GM19043 (cell line): ENCODE results near the gene BCL2.
"Not testable (repeated sequence)": the region's sequence is repeated elsewhere in the genome, so short reads cannot be mapped to it uniquely, and the experiment has no call there.

ENCODE experiments used
- ATAC-seq: cut with Tn5 transposase; IDR thresholded peaks from one replicate; pipeline ENCODE4 v1.9.1; 2021; ENCODE audit warnings: low read depth; ENCODE audit not compliant: unreplicated experiment

Gene BCL2

GRCh38 chr18:63238693-63239075, 80.9 kb downstream of the BCL2 start:
- ATAC-seq, result no peak

- ATAC-seq, result no peak
Measured at GRCh38 chr18:63237881-63238692, 81.5 kb downstream of the BCL2 start.

- no peak for ATAC-seq
Measured at GRCh38 chr18:63236921-63237846, 82.4 kb downstream of the BCL2 start.

GRCh38 chr18:63236406-63236805, 83.2 kb downstream of the BCL2 start:
- no peak for ATAC-seq

GRCh38 chr18:63235920-63236319, 83.6 kb downstream of the BCL2 start:
- not testable (repeated sequence) for ATAC-seq

- no peak for ATAC-seq
Measured at GRCh38 chr18:63234841-63235240, 84.7 kb downstream of the BCL2 start.

GRCh38 chr18:63234432-63234831, 85.1 kb downstream of the BCL2 start:
- ATAC-seq, result no peak

GRCh38 chr18:63233334-63233733, 86.2 kb downstream of the BCL2 start:
- ATAC-seq, result no peak

- no peak for ATAC-seq
Measured at GRCh38 chr18:63232826-63233225, 86.7 kb downstream of the BCL2 start.

- ATAC-seq, result no peak
Measured at GRCh38 chr18:63229971-63230370, 89.6 kb downstream of the BCL2 start.

- no peak for ATAC-seq
Measured at GRCh38 chr18:63225434-63225833, 94.1 kb downstream of the BCL2 start.

- ATAC-seq, result peak; percentile 75
Measured at GRCh38 chr18:63224630-63225029, 94.9 kb downstream of the BCL2 start.

- no peak for ATAC-seq
Measured at GRCh38 chr18:63223837-63224236, 95.7 kb downstream of the BCL2 start.

- no peak for ATAC-seq
Measured at GRCh38 chr18:63220903-63221302, 98.7 kb downstream of the BCL2 start.

- ATAC-seq, result no peak
Measured at GRCh38 chr18:63218472-63218871, 101.1 kb downstream of the BCL2 start.

- peak; percentile 52 for ATAC-seq
Measured at GRCh38 chr18:63216516-63217311, 102.9 kb downstream of the BCL2 start.

GRCh38 chr18:63213936-63214671, 105.5 kb downstream of the BCL2 start:
- no peak for ATAC-seq

- no peak for ATAC-seq
Measured at GRCh38 chr18:63213331-63213900, 106.2 kb downstream of the BCL2 start.

- no peak for ATAC-seq
Measured at GRCh38 chr18:63210521-63210920, 109.0 kb downstream of the BCL2 start.

- no peak for ATAC-seq
Measured at GRCh38 chr18:63208676-63209075, 110.9 kb downstream of the BCL2 start.
